GM21737 (cell line): ENCODE measurements around the gene TBX2.
"Not testable (repeated sequence)": the region's sequence is repeated elsewhere in the genome, so short reads cannot be mapped to it uniquely, and the experiment has no call there.

Experiments
- ATAC-seq: cut with Tn5 transposase; IDR thresholded peaks from one replicate; pipeline ENCODE4 v1.9.1; 2021; ENCODE audit warnings: mild to moderate bottlenecking, moderate library complexity; ENCODE audit not compliant: unreplicated experiment

The TBX2 gene

DNA sequence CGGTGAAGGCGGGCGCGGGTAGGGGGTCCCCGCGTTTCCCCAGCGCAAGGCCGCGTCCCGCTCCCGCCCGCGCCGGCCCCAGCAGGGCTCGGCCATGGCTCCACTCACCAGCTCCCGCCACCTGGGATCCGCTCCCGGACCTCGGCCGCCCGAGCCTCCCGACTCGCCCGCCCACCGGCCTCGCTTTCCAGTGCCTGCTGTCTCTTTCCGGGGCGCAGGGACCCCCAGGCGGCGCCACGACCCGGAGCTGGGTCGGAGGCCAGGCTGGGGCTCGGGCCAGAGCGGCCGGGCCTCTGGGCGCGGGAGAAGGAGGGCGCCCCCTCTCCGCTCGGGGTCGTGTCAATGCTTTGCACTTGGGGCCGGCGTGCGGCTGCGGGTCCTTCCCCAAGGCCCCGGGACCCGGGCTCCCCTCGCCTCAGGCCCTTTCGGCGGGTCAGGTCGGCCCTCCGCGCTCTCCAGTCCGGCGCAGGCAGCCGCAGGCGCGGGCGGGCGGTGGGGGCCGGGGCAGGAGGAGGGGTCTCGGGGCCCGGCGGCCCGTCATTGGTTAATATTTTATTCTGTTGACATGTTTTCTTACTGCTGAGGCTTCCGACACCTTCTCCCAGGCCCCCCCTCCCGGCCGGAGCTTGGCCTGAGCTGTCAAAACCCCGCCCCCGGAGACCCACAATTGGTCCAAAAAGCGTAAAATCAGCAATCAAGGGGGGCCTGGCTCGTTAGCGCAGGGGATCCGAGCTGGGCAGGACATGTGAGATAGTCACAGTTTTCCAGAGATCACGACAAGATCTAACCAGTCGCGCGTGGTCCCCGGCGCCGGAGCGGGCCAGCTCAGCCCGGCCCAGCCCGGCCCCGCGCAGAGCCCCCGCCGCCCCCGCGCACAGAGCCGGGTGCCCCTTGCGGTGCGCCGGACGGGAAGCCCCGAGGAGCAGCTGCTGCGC is at the start of gene TBX2:
TSS of gene TBX2 (plus strand) at position 713 of the 935 bp plus-strand sequence. CDS start 334 bp downstream, outside the sequence.
- ATAC-seq = no peak

DNA sequence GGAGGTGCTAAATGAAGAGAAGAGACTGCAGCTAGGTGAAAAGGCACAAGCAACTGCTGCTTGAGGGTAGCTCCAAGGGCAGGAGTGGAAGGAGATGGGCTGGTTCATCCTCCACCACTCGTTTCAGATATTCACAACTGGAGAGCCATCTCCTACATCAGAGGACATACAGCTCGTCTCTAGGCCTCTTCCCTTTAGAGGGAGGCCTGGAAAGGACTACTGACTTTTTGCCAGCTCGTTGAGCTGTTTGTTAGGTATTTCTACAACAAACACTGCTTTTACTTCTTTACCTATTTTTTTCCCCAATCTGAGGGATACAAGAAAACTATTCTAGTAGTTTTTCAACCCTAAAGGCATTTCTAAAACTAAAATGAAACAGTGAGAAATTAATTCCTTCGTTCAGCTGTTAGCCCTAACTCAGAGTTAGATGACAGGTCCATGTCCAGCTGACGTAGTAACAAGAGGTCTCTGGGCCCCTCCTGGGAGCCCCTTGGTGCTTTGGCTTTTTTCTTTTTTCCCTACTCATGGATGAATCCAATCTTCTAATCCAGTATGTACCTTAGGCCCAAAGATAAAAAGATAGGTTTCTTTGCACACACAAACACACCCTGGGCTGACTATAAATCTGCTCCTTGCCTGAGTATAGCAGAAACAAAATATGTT is 47.8 kb upstream of the TBX2 start:
- ATAC-seq = no peak

DNA sequence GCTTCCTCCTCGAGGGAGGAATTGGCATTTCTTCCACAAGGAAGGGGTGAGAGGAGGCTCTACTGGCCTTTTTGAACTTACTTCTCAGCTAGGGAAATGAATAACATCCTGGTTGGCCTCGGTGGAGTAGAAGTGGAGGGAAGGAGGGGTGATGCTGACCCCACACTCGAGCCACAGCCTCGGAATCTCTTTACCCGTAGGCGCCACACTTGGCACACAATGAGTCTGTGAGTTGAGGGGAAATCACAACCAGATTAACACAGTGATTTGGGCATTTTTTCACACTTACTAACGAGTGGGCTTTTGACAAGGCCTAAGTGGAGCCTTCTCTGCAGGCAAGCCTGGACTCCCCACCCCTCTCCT is 47.3 kb upstream of the TBX2 start:
- ATAC-seq = no peak

DNA sequence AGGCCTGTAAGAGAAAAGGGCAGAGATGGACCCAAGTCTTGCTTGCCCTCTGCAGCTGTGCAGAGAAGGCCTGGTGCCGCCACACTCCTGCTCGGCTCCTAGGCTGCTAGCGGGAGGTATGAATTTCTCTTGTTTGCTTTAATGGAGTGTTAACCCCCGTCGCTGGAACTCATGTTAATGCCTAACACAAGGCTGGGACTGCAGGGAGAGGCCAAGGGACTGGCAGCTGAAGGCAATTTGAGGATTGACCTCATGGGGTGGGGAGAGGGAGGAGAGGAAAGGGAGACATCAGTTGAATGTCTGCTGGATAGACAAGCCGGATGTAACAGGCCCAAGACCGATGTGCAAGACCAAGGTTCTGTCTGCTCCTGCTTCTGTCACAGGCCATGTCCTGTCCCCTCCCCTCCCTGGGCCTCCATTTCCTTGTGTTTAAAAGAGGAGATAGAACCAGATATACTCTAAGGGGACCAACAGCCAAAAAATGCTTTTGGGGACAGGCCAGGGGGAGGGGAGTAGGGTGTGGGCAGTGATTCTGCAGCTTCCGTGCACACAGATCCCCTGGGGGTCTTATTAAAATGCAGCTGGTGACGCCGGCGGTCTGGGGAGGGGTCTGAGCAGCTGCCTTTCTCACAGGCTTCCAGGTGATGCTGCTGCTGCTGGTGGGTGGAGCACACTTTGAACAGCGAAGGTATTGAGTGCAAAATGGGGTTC is 46.7 kb upstream of the TBX2 start:
- ATAC-seq = no peak

DNA sequence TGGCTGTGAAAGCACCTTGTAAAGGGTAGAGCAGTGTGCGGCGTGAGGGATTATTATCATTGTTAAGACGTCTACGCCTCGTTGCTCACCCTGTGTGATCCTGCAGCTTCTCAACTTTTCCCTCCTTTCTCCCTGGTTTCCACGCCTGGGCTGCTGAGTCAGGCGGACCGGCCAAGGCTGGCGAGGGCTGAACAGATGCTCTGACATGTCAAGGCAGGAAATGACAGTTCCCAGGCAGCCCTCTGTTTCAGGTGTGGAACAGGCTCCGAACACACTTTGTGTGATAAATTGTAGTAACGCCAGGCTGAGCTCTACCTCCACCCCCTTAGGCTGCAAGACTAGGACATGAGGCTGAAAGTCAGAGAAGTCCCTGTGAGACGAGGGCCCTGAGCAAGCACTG is 46.0 kb upstream of the TBX2 start:
- no peak for ATAC-seq

DNA sequence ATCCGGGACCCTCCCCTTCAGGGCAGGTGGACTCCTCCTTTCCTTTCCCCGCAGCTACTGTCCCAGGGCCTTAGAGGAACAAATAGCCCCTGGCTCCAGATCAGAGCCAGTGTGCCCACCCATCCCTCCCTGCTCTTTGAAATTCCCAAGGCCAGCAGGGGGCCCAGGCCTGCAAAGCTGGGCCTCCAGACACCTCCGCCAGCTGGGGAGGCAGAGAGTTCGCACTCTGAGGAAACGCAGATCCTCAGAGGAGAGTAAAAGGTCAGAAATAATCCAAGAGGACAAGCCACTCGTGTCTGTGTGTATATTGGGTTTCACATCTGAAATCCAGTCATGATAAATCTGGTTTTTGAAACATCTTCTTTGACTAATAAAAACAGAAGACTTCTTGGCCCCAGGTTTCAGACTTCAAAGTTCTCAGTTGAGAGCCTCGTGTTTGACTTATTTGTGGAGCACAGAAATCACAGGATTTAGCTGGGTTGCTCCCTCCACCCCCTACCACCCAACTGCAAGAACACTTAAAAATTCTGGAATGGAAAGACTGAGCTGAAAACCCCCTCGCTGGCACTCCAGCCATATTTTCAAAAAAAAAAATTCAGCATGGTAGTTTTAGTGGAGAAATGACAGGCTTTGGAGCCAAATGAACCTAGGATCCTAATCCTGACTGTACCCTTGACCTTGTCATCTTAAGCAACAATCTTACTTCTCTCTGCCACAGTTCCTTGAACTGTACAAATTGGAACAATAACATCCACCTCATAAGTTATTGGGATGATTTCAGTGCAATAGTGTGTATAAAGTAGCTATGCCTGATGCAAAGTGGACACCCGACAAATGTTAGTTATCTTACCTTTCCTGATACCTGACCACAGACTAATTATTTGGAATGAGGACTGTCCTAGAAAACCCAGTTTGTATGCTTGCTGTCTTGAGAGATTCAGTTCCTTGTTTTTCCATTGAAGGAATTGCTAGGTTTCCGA is 44.5 kb upstream of the TBX2 start:
- ATAC-seq = no peak

DNA sequence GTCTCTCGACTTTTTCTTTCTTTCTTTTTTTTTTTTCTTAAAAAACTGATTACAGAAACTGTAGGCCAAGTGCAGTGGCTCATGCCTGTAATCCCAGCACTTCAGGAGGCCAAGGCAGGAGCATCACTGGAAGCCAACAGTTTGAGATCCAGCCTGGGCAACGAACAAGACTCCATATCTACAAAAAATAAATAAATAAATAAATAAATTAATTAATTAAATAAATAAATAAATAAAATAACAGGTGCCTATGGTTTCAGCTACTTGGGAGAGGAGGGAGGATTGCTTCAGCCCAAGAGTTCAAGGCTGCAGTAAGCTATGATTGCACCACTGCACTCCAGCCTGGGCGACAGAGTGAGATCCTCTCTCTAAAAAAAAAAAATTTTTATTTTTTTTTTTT is 42.6 kb upstream of the TBX2 start:
- not testable (repeated sequence) for ATAC-seq

DNA sequence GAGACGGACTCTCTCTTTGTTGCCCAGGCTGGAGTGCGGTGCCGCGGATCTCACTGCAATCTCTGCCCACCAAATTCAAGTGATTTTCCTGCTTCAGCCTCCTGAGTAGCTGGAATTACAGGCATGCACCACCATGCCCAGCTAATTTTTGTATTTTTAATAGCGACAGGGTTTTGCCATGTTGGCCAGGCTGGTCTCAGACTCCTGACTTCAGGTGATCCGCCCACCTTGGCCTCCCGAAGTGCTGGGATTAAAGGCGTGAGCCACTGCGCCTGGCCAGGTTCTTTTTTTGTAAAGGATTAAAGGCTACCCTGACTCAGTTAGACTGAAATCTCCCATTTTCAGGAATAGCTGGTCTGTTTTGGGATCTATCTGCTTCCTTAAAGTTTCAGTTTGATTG is 40.1 kb upstream of the TBX2 start:
- ATAC-seq = not testable (repeated sequence)

DNA sequence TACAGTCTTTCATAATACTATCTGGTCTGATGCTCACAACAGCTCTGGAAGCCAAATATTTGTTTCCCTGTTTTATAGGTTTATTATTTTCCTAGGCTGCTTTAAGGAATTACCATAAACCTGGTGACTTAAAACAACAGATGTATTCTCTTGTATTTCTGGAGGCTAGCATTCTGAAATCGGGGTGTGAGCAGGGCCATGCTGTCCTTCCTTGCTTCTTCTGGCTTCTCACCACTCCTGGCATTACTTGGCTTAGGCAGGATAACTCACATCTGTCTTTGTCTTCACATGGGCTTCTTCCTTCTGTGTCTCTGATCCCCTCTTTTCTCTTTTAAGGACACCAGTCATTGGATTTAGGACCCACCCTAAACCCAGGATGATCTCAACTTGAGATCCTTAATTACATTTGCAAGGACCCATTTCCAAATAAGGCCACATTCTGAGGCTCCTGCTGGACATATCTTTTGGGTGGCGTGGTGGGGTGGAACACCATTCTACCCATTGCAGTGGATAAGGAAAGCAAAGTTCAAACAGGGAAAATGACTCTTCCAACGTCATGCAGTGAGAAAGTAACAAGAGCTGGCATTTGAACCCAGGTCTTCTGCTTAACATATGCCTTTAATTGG is 39.2 kb upstream of the TBX2 start:
- no peak for ATAC-seq

DNA sequence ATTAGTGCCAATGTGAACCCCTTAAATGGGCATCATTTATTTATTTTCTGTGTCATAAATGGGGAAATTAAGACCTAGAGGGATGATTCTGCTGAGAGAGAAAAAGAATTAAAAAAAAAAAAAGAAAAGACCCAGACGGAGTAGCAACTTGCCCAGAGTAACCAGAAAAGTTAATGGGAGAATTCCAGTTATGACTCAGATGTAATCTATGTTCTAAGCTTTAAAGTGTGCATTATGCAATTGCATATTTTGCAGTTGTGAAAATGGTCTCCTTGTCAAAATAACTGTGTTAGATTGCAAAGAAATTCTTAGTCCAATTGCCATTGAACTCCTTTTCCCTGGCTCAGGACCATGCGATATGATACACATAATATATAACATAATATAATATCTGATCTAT is 38.6 kb upstream of the TBX2 start:
- ATAC-seq = no peak

DNA sequence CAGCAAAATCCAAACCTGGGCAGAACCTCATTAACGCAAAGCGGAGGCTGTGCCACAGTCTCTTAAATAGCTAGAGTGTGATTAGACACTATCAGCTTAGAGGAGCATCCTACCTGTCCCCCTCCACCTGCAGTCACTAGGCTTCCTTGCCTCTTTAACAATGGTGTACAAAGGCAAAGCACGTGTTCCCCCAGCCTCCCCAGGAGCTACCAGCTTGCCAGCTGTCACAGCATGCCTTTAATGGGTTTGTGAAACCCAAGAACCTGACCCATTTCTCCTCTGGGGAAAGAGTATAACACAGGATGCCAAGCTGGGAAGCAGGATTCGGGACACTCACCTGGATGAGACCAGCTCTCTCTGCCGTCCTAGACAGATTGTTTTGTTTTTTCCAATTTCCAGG is 37.2 kb upstream of the TBX2 start:
- ATAC-seq = no peak

DNA sequence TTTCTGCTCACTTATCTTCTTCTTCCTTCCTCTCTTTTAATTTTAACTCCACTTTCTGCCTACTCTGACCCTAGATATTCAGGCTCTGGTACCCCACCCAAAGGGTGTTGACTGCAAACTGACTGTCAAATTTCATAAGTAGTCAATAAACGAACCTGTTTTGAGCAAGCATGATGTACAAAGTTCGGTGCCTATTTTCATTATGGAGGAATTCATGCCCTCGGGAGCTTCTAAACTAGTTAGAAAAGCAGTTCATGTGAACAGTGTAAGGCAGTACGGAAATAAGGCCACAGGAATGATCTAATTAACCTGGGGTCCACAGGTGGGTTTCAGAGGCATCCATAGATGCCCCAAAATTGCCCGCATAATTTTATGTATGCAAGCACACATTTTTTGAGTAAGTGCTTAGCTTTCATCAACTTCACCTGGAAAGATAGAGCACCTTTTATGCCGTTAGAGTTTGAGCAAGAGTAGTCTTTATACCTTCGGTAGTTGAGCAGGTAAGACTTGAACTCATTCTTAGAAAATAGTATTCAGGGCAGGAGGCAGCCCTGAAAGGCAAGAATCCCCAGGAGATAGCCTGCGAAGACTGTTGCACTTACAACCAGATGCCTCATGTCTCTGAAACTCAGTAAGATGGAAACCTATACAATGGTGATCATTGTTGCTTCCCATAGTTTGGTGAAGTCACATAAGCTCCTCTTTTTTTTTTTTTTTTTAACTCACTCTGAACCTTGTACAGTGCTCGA is 36.6 kb upstream of the TBX2 start:
- ATAC-seq = no peak

DNA sequence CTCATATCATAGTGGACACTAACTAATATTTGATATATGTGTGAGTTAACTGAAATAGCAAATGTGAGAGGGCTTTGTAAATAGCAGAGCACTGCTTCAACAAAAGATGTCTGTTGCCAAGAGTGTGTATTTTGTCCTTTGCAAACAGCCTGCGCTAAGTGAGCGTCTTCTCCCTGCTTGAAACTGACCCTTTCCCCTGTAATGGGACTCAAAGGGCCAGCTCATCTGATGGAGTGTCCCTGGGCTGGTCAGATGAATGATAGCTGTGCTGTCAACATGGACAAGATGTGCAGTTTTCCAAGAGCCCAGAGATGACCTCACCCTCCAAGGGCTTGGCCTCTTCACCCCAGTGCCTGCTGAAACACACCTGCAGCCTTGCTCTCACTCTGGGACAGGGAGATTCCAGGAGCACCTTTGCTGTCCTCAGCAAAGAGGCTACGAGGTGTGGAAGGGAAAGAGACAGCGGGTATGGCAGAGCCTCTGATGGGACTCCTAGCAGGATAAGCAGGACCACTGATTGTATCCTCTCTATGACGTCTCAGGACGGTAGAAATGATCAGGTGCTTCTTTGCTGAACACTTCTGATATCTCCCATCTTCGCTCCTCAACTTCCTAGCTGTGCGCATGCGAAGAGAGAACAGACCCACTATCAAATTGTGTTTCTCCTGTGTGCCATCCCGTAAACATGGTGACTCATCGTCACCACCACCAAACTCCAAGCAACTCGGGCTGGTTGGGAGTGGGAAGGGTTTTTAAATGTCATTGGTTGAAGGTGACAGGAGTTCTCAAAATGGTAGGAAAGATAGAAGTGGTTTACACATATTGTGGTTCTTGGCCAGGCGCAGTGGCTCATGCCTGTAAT is 35.8 kb upstream of the TBX2 start:
- no peak for ATAC-seq

DNA sequence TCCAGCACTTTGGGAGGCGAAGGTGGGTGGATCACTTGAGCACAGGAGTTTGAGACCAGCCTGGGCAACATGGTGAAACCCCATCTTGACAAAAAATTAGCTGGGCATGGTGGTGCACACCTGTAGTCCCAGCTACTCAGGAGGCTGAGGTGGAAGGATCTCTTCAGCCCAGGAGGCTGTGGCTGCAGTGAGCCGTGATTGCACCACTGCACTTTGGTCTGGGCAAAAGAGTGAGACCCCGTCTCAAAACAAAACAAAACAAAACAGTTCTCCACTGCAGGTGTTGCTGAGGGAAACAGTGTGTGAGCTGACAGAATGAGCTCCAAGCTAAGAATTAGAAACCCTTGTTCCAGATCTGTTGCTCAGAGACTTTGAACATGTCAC is 35.2 kb upstream of the TBX2 start:
- no peak for ATAC-seq

DNA sequence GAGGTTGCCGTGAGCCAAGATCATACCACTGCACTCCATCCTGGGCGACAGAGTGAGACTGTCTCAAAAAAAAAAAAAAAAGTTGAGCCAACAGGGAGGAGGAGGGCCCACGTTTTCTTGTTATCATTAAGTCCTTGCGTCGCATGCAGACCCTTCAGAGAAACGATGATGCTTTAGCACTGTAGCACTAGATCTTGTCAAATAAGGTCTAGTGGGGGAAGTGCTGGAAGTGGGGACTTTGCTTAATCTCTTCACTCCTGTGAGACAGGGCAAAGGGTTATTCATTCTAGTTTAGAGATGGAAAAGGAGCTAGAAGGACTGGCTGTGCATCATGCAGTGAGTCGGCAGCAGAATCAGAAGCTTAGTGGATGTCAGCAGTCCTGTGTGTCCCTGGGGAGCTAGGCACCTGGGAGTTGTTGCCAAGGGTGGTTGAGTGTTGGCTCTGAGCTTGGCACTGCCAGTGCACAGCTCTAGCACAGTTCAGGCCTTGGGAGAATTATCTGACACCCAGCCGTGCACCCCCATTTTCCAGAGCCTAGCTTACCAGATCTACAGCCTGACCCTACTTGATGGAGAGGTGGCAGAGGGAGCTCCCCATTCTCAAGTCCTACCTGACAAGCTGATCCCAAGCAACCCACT is 33.4 kb upstream of the TBX2 start:
- no peak for ATAC-seq

DNA sequence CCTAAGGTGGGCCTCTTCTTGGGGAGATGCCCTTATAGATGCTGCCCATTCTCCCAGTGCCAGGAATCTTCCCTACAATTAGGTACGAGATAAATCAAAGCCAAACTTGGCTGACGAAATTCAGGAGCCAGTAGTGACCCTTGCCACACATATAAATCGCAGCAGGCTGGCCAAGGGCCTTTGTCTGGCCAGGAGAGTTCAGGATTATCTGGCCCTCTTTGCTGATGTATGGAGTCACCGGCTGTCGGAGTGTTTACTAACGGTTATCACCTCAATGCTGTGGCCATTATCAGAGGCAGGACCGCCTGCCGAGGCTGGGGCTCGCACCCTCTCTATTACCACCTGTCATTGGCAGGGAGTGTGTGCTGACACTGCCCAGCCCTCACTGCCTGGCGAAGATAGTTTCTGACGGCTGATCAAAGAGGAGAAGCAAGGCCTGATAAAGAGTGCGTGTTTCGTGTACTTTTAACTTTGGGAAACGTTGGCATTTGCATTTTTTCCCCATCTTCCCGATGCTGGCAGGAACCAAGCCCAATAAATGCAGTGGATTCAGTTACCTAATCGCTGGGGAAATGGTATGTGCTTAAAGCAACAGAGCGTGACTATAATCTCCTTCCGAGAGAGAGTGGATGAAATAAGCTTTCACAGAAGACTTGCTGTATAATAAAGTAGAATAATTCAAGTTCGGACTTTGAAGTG is 32.8 kb upstream of the TBX2 start:
- ATAC-seq = no peak

DNA sequence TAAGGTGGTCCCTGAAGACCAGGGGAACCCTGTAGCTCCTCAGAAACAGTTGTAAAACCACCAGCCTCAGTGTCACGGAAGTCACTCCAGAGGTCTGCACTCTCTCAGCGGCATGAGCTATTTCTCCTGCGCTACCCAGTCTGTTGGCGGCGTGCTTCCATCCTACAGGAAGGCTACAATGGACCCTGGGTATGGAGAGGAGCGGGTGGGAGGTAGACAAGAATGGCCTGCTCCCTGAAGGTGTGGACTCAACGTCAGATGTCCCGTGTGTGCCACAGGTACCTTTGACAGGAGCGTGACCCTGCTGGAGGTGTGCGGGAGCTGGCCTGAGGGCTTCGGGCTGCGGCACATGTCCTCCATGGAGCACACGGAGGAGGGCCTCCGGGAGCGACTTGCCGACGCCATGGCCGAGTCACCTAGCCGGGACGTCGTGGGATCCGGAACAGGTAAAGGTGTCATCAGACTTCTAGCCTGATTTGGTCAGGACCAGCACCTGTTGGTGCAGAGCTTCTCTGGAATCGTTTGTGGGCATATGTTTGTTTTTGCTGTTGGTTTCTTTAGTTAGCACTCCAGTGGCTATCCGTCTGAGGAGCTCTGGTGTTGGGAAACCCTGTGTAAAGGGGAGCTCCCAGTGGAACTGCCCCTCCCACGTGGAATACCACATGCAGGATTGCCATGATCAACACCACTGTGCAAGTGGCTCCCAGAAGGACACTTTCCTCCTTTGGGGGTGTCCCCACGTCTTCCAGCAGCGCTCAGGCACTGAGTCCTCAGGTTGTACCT is 31.4 kb upstream of the TBX2 start:
- no peak for ATAC-seq
